Left ventricle myocardium superior (tissue), 1 donor: ENCODE measurements around the gene OR10A6. TPM values are rescaled to one million over a fixed set of nuclear protein-coding genes. Genes with fewer than 3 reads are reported as not detected.

Source experiments
- ATAC-seq: fragments of 200-7000 bp; cut with Tn5 transposase; one replicate; pipeline ENCODE4 v1.9.1; 2020; ENCODE audit warnings: mild to moderate bottlenecking, moderate library complexity
- DNase-seq: peaks from one replicate; pipeline ENCODE4 v3.0.0-alpha.2; 2020
- intact Hi-C: fragments of 100-400 bp; cut with micrococcal nuclease; formaldehyde crosslinking; loops from one replicate; pipeline ENCODE4 v1.11.0; 2022
- total RNA-seq: library from RNA; stranded (reverse); fragmentation: NEBNext Ultra II Directional; extraction: Animal tissue kit (Norgen Biotek cat#: 25700); gene quantifications from one replicate; pipeline ENCODE4 v1.2.1, GENCODE V29; 2021
- donor health status: DM: no; HTN: yes; CAD: no; lungs with severe emphysema.

The OR10A6 gene
- total RNA-seq, 1 donor from 2014 or later = not detected

DNA sequence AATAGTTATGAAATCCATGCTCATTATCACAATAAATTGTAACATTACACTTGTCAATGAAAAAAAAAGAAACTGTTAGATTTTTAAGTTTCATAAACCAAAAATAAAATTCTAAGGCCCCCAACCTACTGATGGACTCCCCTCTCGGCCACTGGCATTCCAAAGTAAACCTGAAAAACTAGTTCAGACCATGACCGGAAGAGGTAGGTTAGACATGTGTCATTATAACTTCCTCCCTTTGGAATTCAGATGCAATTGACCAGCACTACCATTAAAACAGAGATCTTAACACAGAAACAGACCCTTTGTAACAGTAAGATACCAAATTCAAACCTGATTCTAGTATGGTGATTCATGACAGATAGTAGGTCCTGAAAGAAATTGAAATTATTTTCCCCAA lies 12.9 kb downstream of the OR10A6 start:
- ATAC-seq (no peak), DNase-seq (no peak)
- intact Hi-C loops = no loop called here

DNA sequence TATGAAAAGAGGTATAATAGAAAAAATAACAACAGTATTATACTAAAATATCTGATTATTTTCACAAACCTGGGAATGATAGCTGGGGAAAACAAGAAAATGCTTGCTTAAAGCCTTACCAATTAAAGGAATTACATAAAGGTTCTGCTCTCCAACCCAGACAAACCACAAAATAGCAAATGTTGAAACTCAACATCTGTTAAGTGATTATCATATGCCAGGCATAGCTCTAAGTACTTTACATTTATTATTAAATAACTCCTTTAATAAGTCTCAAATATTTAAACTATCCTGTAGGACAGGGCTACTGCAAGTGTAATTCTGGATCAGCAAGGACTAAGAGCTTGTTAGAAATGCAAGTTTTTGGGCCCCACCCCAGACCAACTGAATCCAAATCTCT lies 20.1 kb downstream of the OR10A6 start:
- intact Hi-C loops = no loop called here
- no peak for ATAC-seq
- DNase-seq = no peak

DNA sequence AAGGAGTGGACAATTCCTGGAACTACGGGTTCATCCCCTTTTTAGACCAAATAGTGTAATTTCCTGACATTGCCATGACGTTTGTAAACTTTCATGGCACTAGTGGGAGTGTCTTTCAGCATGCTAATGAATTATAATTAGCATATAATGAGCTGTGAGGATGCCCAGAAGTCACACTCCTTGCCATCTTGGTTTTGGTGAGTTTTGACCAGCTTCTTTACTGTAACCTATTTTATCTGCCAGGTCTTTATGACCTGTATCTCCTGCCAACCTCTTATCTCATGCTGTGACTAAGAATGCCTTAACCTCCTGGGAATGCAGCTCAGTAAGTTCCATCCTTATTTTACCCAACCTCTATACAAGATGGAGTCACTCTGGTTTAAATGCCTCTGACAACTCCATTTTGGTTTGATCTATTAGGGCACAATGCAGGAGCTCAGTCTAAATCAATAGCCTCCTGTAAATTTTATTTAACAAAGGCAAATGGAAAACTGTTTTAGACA lies 20.7 kb downstream of the OR10A6 start:
- DNase-seq = no peak
- intact Hi-C loops = no loop called here
- no peak for ATAC-seq

DNA sequence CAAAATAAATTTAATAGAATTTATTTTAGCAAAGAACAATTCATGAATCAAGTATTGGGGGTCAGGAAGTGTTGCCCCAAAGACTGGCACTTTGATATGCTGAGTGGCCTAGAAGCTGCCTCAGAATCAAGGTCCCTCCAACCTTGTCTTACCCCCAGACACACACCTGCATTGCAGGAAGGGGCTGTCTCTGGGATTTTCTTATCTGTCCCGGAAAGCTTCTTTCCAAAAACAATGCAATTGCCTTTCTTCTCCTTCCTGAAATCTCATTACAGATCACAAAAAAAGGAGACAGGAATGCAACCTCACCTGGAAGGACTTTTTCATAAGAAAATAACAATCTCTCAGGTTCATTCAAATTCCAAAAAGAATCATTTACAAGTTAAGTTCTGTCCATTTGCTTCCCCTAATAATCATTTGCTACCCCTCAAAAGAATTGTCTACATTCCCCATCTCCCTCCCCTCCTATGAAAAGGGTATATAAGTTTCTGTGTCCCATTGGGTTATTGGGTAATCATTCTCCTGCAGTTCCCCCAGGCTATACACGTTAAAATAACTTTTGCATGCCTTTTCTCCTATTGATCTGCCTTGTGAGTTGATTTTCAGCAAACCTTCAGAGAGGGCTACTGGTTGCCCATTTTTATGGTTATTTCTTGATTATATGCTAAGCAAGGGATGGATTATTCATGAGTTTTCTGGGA lies 21.3 kb downstream of the OR10A6 start:
- ATAC-seq = no peak
- DNase-seq = no peak
- intact Hi-C loops = no loop called here

- no peak for ATAC-seq
- intact Hi-C loops = no loop called here
- no peak for DNase-seq
Measured at GRCh38 chr11:7907121-7907520, 23.9 kb downstream of the OR10A6 start.

- DNase-seq (no peak), ATAC-seq (no peak)
- intact Hi-C loops = no loop called here
Measured at GRCh38 chr11:7906481-7906880, 24.6 kb downstream of the OR10A6 start.

GRCh38 chr11:7905961-7906429 lies 25.1 kb downstream of the OR10A6 start:
- DNase-seq (no peak), ATAC-seq (no peak)
- intact Hi-C loops = no loop called here

- intact Hi-C loops = no loop called here
Measured at GRCh38 chr11:7905549-7905948, 25.5 kb downstream of the OR10A6 start.

DNA sequence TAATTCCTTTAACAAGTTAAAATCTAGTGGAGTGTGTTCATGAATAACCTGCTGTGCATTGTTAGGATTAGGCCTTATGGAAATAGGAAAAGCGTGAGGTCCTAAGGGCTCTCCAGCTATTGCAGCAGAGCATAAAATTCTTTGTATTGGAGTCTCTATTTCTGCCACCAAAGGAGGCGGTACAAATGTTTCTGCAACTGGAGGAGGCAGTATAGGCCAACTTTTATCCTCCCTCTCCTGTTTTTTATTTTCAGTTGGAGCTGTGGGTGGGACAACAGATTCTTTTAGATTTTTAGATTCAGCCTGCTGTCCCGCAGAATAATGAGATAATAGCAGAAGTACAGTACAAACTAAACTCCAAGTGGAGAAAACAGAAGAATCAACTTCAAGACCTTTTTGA lies 26.2 kb downstream of the OR10A6 start:
- intact Hi-C loops = no loop called here
- DNase-seq (no peak), ATAC-seq (no peak)

More at GRCh38 chr11:7905549-7905948, 25.5 kb downstream of the OR10A6 start:
- ATAC-seq (no peak), DNase-seq (no peak)

DNA sequence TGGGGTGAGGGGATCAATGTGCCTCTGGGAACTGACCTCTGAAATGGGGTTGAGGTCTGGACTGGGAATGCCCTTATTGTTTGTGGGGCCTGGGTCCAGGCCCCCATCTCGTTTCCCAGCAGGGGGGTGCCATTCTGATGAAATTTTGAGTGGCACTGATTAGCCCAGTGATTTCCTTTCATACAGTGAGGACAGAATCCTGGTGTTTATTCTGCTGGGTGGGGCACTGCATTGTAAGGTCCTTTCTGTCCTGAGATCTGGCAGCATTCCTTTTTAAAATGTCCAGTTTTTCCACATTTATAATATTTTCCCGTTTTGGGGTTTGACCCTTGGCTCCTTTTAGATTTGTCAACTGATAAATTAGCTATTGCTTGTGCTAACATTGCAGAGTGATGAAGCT lies 27.1 kb downstream of the OR10A6 start:
- DNase-seq (no peak), ATAC-seq (no peak)
- intact Hi-C loops = no loop called here

DNA sequence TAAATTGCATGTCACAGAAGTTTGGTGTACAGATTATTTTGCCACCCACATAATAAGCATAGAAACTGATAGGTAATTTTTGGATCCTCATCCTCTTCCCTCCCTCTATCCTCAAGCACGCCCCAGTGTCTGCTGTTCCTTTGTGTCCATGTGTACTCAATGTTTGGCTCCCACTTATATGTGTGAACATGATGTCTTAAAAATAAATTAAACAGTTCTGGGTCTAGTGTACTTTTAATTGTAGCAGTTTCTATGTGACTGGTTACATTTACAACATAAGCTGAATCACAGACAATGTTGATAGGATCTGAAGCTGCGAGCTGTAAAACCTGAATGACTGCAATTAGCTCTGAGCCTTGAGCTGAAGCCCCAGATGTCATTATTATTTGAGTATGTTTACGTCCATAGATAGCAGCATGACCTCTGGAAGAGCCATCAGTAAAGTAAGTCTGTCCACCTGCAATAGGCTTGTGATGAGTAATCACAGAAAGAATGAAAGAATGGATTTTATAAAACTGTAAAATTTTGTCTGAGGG lies 29.7 kb downstream of the OR10A6 start:
- DNase-seq (no peak), ATAC-seq (no peak)
- intact Hi-C loops = no loop called here

- ATAC-seq (no peak), DNase-seq (no peak)
- intact Hi-C loops = no loop called here
Measured at GRCh38 chr11:7900686-7901085, 30.4 kb downstream of the OR10A6 start.

DNA sequence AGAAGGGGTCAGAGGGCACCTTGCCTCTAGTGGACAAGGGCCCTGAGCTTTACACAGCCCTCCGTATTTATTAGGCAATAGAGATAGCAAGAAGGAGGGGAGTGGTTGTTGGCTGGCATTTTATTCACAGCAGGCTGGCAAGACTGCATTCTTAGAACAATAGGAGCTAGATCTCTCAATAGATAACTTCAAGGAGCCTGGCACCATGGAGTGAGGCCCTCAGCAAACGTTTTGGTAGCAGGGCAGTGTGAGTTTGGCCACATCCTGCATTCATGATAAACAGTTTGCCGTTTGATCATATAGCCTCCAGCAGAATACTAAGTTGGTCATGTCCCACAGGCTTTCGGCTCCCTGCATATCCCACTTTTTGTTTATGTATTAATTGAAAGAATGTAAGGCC lies 31.6 kb downstream of the OR10A6 start:
- ATAC-seq (no peak), DNase-seq (no peak)
- intact Hi-C loops = loop anchor here (10.0 kb wide), 1 partner anchor 85 kb away; the partner anchor contains the start of gene EIF3F

GRCh38 chr11:7898666-7899283 lies 32.3 kb downstream of the OR10A6 start:
- intact Hi-C loops = loop anchor here (10.0 kb wide), 1 partner anchor 86 kb away; the partner anchor contains the start of gene EIF3F
- DNase-seq (no peak), ATAC-seq (no peak)

DNA sequence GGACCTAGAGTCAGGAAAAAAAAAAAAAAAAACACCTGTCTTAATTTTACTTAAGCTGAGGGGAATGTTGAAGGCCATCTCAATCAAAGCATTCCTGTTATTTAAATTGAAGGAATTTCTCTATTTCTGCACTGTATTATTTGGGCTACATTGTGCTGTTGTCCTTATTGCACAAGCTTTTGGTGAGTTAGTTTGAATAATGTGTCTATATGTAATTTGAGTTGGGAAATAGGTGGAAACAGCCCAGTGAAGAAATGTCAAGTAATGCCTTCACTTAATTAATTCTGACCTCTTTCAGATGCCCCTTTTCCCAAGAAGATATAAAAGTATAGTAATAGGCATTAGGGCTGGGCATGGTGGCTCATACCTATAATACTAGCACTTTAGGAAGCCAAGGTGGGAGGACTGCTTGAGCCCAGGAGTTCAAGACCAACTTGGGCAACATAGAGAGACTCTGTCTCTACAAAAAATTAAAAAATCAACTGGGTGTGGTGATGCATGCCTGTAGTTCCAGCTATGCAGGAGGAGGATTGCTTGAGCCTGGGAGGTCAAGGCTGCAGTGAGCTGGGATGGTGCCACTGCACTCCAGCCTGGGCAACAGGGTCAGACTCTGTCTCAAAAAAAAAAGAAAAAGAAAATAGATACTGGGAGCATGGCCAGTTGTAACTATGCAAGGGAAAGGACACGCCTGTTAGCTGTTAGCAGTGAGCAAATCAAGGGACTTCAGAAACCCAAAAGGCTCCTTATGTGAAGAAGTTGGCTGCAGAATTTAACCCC lies 34.9 kb downstream of the OR10A6 start:
- ATAC-seq (no peak), DNase-seq (no peak)
- intact Hi-C loops = loop anchor here (10.0 kb wide), 1 partner anchor 89 kb away; the partner anchor contains the start of gene EIF3F

GRCh38 chr11:7894251-7894650 lies 36.8 kb downstream of the OR10A6 start:
- DNase-seq (no peak), ATAC-seq (no peak)
- intact Hi-C loops = loop anchor here (10.0 kb wide), 1 partner anchor 91 kb away; the partner anchor contains the start of gene EIF3F

GRCh38 chr11:7893796-7894195 lies 37.3 kb downstream of the OR10A6 start:
- ATAC-seq (no peak), DNase-seq (no peak)
- intact Hi-C loops = loop anchor here (10.0 kb wide), 1 partner anchor 91 kb away; the partner anchor contains the start of gene EIF3F

GRCh38 chr11:7892840-7893254 lies 38.2 kb downstream of the OR10A6 start:
- ATAC-seq (peak; percentile 57), DNase-seq (no peak)
- intact Hi-C loops = loop anchor here (10.0 kb wide), 1 partner anchor 92 kb away; the partner anchor contains the start of gene EIF3F

DNA sequence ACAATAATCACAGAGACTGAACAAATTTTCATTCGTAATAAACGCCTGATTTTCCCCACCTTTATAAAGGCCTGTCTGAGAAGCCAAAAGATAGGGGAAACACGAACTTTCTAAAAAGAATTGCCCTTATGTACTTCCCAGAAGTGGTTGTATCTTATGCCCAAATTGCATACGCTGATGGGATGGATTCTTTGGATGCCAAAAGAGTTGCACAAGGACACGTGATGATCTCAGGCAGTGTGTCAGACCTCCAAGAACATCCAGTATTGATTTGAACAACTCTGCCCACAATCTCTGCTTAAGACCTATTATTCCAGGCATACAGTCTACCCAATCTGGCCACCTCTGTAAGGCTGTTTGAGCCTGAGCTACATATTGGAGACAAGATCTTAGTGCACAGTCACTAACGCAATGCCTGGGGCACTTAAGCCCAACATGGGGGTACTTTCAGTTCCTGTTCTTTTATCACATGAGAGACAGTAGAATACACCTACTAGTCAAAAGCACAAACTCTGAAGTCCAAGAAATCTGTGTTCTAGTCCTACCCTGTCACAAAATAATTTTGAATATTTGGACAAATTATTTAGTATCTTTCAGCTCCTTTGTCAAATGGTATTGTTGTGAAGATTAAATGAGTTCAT lies 38.9 kb downstream of the OR10A6 start:
- ATAC-seq (no peak), DNase-seq (no peak)
- intact Hi-C loops = loop anchor here (10.0 kb wide), 1 partner anchor 93 kb away; the partner anchor contains the start of gene EIF3F
